Left hindlimb (tissue), 1 donor: ENCODE data around the gene KRT9.

Experiments
- DNase-seq: peaks from one replicate; pipeline ENCODE4 v3.0.0-alpha.2; 2018

The KRT9 gene

GRCh38 chr17:41523787-41524186 lies 48.1 kb downstream of the KRT9 start:
- DNase-seq: no peak

- DNase-seq: no peak
Measured at GRCh38 chr17:41523225-41523593, 48.6 kb downstream of the KRT9 start.

GRCh38 chr17:41522301-41523224 lies 49.3 kb downstream of the KRT9 start:
- no peak for DNase-seq

GRCh38 chr17:41521574-41522261 lies 50.1 kb downstream of the KRT9 start:
- no peak for DNase-seq

GRCh38 chr17:41520821-41521521 lies 50.9 kb downstream of the KRT9 start:
- no peak for DNase-seq

GRCh38 chr17:41519501-41520224 lies 52.2 kb downstream of the KRT9 start:
- no peak for DNase-seq

- no peak for DNase-seq
Measured at GRCh38 chr17:41518789-41519449, 52.9 kb downstream of the KRT9 start, which contains the start of gene KRT15. Gene KRT15 (minus strand): TSS chr17:41518890. CDS start chr17:41518827, 63 bp downstream.

GRCh38 chr17:41518031-41518430 lies 53.8 kb downstream of the KRT9 start:
- DNase-seq: no peak

GRCh38 chr17:41516830-41517283 lies 55.0 kb downstream of the KRT9 start:
- no peak for DNase-seq

- no peak for DNase-seq
Measured at GRCh38 chr17:41516147-41516829, 55.6 kb downstream of the KRT9 start.
